Neutrophil (primary cell): Measurements from ENCODE around the gene SIK2.
"Not testable (repeated sequence)": the region's sequence is repeated elsewhere in the genome, so short reads cannot be mapped to it uniquely, and the experiment has no call there.

Experiments
- H3K27ac ChIP-seq: fragments of 200-600 bp; sonication (generic); 2 replicates; pipeline ENCODE4 v1.5.1; 2016; ENCODE audit warnings: mild to moderate bottlenecking, moderate library complexity
- H3K27me3 ChIP-seq: fragments of 200-600 bp; sonication (generic); 2 replicates; pipeline ENCODE4 v1.6.0; 2016; ENCODE audit warnings: mild to moderate bottlenecking
- H3K36me3 ChIP-seq: fragments of 200-600 bp; sonication (generic); 2 replicates; pipeline ENCODE4 v1.5.1; 2017
- H3K4me1 ChIP-seq, 2 experiments: fragments of 200-600 bp in 1 of 2; sonication (generic) in 1 of 2; 1 replicate in 1 of 2; 2 replicates in 1 of 2; pipeline versions ENCODE4 v1.5.1 to v1.6.1; 2013 to 2016; ENCODE audit warnings: low read depth in 1 of 2, low read length in 1 of 2, mild to moderate bottlenecking in 1 of 2, moderate library complexity in 1 of 2; ENCODE audit not compliant: control insufficient read depth in 1 of 2, insufficient read depth in 1 of 2
- H3K4me3 ChIP-seq, 2 experiments: fragments of 200-600 bp in 1 of 2; sonication (generic) in 1 of 2; 1 replicate in 1 of 2; 2 replicates in 1 of 2; pipeline ENCODE4 v1.5.1; 2013 to 2016; ENCODE audit warnings: low read depth in 1 of 2, low read length in 1 of 2, mild to moderate bottlenecking in 1 of 2, moderate library complexity in 1 of 2
- H3K9me3 ChIP-seq: fragments of 200-600 bp; sonication (generic); 2 replicates; pipeline ENCODE4 v1.5.1; 2016
- TF ChIP-seq, protein P1 (sequence below): fragments of 200-600 bp; sonication (generic); IDR thresholded peaks from 2 replicates; pipeline ENCODE4 v1.5.1; 2016; ENCODE audit warnings: antibody characterized with exemption

The SIK2 gene

DNA sequence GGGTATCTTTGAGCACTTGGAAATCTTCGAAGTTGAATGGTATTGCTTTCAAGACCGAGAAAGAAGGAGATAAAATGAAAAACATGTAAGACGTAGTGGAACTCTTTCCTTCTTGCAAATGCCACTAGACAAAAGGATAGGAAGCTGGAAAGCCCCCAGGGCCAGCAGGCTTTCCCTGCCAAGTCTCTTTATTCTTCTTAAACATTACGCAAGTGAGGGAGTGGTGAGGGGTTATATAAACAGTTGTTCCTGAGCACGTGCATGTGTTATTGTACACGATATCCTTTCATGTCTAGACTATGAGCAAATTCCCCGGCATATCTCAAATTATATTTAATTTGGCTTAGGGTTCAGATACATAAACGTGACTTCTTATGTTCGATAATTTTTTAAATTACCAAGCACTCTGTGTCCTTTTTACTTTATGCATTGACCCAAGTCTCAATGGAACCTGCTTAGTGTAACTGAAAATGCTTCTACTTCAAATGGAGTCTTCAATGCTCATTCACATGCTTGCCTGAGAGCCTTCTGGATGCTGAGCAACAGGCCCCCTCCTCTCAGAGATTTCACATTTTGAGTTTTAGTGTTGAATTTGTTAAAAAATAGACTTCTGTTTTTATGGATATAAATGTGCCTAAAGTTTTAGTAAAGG is 104.9 kb downstream of the SIK2 start:
- Histone ChIP-seq H3K36me3 (peaks cover 49% of the 10 kb centered on the region), H3K4me1 (no peaks in the 10 kb centered on the region), H3K27me3 (no peaks in the 10 kb centered on the region), H3K4me3 (no peak overlapping the region), H3K9me3 (no peaks in the 10 kb centered on the region), H3K27ac (no peak overlapping the region)
- TF ChIP-seq, protein P1, sequence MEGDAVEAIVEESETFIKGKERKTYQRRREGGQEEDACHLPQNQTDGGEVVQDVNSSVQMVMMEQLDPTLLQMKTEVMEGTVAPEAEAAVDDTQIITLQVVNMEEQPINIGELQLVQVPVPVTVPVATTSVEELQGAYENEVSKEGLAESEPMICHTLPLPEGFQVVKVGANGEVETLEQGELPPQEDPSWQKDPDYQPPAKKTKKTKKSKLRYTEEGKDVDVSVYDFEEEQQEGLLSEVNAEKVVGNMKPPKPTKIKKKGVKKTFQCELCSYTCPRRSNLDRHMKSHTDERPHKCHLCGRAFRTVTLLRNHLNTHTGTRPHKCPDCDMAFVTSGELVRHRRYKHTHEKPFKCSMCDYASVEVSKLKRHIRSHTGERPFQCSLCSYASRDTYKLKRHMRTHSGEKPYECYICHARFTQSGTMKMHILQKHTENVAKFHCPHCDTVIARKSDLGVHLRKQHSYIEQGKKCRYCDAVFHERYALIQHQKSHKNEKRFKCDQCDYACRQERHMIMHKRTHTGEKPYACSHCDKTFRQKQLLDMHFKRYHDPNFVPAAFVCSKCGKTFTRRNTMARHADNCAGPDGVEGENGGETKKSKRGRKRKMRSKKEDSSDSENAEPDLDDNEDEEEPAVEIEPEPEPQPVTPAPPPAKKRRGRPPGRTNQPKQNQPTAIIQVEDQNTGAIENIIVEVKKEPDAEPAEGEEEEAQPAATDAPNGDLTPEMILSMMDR = no peak

DNA sequence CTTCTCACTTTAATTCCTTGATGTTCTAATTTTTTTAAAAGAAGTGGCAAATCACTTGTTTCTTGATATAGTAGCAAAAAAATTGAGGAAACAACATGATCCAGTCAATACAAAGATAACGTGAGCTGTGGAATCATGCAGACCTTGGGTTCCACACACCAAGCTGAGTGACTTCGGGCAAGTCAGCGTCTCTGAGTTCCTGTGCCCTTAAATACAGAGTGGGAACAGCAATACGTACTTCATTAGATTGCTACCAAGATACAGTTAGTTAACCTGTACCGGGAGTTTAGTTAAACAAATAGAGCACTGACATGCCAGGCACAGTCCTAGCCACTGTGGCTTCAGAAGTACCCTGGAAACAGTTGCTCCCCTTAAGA is 105.4 kb downstream of the SIK2 start:
- H3K9me3 ChIP-seq = no peaks in the 10 kb centered on the region
- TF ChIP-seq, protein P1 = no peak
- H3K27ac ChIP-seq = no peak overlapping the region
- H3K36me3 ChIP-seq = peaks cover 54% of the 10 kb centered on the region
- H3K27me3 ChIP-seq = no peaks in the 10 kb centered on the region
- no peaks in the 10 kb centered on the region for H3K4me1 ChIP-seq
- no peak overlapping the region for H3K4me3 ChIP-seq

DNA sequence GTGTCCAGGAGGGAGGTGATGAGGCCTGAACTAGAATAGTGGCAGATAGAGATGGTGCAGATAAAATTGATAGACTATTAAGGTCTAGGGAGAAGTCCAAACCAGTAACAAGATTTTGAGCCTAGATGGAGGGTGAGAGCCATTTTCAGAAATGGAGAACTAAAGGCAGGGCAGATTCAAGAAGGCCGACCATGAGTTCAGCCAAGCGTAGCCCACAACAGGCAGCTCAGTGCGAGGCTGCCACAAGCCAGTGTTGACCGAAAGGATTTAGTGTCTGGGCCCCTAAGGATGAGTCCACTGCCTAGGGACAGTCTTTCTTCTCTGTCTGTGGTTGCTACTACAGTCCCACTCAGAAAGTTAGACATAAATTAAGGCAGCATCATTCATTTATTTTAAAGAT is 112.3 kb downstream of the SIK2 start:
- TF ChIP-seq, protein P1 = no peak
- no peak overlapping the region for H3K4me3 ChIP-seq
- peaks cover 15% of the 10 kb centered on the region for H3K36me3 ChIP-seq

DNA sequence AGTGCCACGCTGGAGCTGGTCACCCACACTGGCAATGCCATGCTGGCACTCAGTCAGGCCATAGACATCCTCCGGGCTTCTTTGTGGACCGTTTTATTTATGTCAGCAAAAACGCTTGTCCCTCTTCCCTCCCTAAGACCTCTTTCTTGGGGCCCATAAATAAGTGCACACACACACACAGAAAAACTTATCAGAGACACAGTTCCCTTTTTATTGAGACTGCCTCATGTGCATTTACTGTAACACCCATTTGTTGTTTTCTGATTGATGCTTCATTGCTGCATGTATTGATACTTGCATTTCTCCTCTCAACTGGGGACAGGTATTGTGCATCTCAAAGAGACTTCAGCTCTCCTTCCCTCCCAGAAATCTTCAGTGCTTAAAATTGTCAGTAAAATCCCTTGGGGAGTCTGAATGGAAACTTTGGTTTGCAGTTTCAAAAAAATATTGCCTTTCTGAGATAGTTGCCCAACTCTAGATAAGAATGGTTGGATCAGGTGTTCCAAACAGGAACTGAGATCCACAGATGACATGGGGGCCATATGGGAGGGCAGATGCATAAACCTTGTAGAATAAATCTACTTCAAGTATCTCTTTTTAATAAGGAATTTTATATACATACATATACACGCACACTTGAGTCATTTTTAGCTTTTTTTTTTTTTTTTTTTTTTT is 113.0 kb downstream of the SIK2 start:
- TF ChIP-seq, protein P1 = no peak
- Histone ChIP-seq H3K9me3 (no peaks in the 10 kb centered on the region), H3K27me3 (no peaks in the 10 kb centered on the region), H3K36me3 (peaks cover 20% of the 10 kb centered on the region), H3K4me1 (peaks cover 4% of the 10 kb centered on the region in 2 experiments), H3K4me3 (no peak overlapping the region), H3K27ac (no peak overlapping the region)

More for the DNA sequence above, 112.3 kb downstream of the SIK2 start:
- Histone ChIP-seq H3K4me1 (peaks cover 4% of the 10 kb centered on the region in 2 experiments), H3K9me3 (no peaks in the 10 kb centered on the region), H3K27me3 (no peaks in the 10 kb centered on the region), H3K27ac (no peak overlapping the region)

DNA sequence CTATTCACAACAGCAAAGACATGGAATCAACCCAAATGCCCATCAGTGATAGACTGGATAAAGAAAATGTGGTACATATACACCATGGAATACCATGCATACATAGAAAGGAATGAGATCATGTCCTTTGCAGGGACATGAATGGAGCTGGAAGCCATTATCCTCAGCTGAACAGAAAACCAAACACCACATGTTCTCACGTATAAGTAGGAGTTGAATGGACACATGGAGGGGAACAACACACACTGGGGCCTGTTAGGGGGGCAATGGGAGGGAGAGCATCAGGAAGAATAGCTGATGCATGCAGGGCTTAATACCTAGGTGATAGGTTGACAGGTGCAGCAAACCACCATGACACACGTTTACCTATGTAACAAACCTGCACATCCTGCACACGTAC is 115.4 kb downstream of the SIK2 start:
- H3K9me3 ChIP-seq, H3K27ac ChIP-seq, H3K27me3 ChIP-seq, H3K4me3 ChIP-seq, H3K4me1 ChIP-seq: not testable (repeated sequence)
- peaks cover 34% of the 10 kb centered on the region for H3K36me3 ChIP-seq

DNA sequence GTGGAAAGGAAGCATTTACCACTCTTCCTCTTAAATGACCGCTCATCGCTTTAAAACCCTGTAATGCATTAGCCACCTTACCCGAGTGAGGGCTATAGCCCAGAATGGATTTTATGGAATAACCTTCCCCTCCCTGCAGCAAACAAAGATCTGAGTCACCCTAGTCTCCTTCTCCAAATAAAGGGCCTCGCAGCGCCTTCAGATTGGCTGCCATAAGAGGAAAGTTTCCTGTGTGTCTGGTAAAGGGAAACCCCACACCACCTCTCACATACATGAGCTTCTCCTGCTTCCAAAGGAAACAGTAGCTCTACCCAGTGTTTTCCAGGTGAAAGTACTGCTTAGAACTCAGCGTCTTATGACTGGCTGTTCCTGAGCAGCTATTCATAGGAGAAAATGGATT is 116.2 kb downstream of the SIK2 start:
- peaks cover 4% of the 10 kb centered on the region in 2 experiments for H3K4me1 ChIP-seq

More for the DNA sequence above, 116.2 kb downstream of the SIK2 start:
- Histone ChIP-seq H3K4me3 (no peak overlapping the region), H3K27me3 (no peaks in the 10 kb centered on the region), H3K27ac (no peak overlapping the region), H3K36me3 (peaks cover 39% of the 10 kb centered on the region), H3K9me3 (no peaks in the 10 kb centered on the region)
- TF ChIP-seq, protein P1 = no peak
